Glutamatergic neuron (in vitro differentiated cells): ENCODE results near the gene MMP24OS. TPM values are rescaled to one million over a fixed set of nuclear protein-coding genes. Genes with fewer than 3 reads are reported as not detected.

Source experiments
- DNase-seq: peaks from one replicate; pipeline ENCODE4 v3.0.0; 2022
- H3K27ac Mint-ChIP-seq: one replicate; pipeline ENCODE4 v1.8.0; 2020; ENCODE audit warnings: mild to moderate bottlenecking, mixed read lengths, inconsistent platforms; ENCODE audit not compliant: unreplicated experiment
- H3K27me3 Mint-ChIP-seq: one replicate; pipeline ENCODE4 v1.8.0; 2020; ENCODE audit warnings: mild to moderate bottlenecking, moderate library complexity, mixed read lengths, inconsistent platforms; ENCODE audit not compliant: unreplicated experiment
- H3K36me3 Mint-ChIP-seq: one replicate; pipeline ENCODE4 v1.8.0; 2020; ENCODE audit warnings: mild to moderate bottlenecking, mixed read lengths, inconsistent platforms; ENCODE audit not compliant: unreplicated experiment
- H3K4me1 Mint-ChIP-seq: one replicate; pipeline ENCODE4 v1.8.0; 2020; ENCODE audit warnings: mild to moderate bottlenecking, low read depth, mixed read lengths, inconsistent platforms; ENCODE audit not compliant: unreplicated experiment
- H3K4me3 Mint-ChIP-seq: one replicate; pipeline ENCODE4 v1.8.0; 2020; ENCODE audit warnings: mild to moderate bottlenecking, mixed read lengths, inconsistent platforms; ENCODE audit not compliant: unreplicated experiment
- H3K9me3 Mint-ChIP-seq: one replicate; pipeline ENCODE4 v1.8.0; 2020; ENCODE audit warnings: mild to moderate bottlenecking, moderate library complexity, mixed read lengths, inconsistent platforms; ENCODE audit not compliant: unreplicated experiment
- CTCF ChIP-seq: fragments of 200-600 bp; sonication (generic); IDR thresholded peaks from one replicate; pipeline ENCODE4 v1.5.0; 2021; ENCODE audit not compliant: partially characterized antibody, unreplicated experiment
- total RNA-seq: library from RNA; stranded (reverse); fragmentation: NEBNext Ultra II Directional; extraction: Animal tissue kit (Norgen Biotek cat#: 25700); gene quantifications from one replicate; pipeline ENCODE4 v1.2.1, GENCODE V29; 2021; ENCODE audit not compliant: unreplicated experiment

The MMP24OS gene
- total RNA-seq, 1 donor from 2014 or later = 99.0 TPM

- H3K4me1 Mint-ChIP-seq = no peaks in the 10 kb centered on the region
- no peak for TF ChIP-seq CTCF
- H3K4me3 Mint-ChIP-seq = no peak overlapping the region
- H3K36me3 Mint-ChIP-seq = no peaks in the 10 kb centered on the region
- no peaks in the 10 kb centered on the region for H3K9me3 Mint-ChIP-seq
- DNase-seq = no peak
- H3K27ac Mint-ChIP-seq = no peak overlapping the region
- H3K27me3 Mint-ChIP-seq = no peaks in the 10 kb centered on the region
Measured at GRCh38 chr20:35251613-35251940, 26.3 kb downstream of the MMP24OS start.

GRCh38 chr20:35248641-35249475 is 29.1 kb downstream of the MMP24OS start:
- Mint-ChIP-seq H3K27ac (no peak overlapping the region), H3K4me1 (no peaks in the 10 kb centered on the region), H3K27me3 (no peaks in the 10 kb centered on the region), H3K36me3 (no peaks in the 10 kb centered on the region), H3K9me3 (no peaks in the 10 kb centered on the region), H3K4me3 (no peak overlapping the region)
- no peak for DNase-seq
- TF ChIP-seq CTCF = no peak

DNA sequence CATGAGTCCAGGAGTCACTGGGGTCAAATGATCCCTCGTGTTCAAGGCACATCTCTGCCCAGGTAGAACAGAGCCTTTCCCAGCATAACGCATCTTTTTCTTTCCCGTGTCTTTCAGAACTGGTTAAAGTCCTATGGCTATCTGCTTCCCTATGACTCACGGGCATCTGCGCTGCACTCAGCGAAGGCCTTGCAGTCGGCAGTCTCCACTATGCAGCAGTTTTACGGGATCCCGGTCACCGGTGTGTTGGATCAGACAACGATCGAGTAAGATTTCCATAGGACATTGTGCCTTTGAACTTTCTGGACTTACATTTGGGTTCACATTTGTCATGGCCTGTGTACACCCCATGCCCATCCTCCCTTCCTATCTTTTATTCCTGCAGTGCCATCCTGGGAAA is 31.2 kb downstream of the MMP24OS start:
- Mint-ChIP-seq H3K4me3 (no peak overlapping the region), H3K36me3 (no peaks in the 10 kb centered on the region), H3K4me1 (no peaks in the 10 kb centered on the region), H3K27ac (no peak overlapping the region), H3K9me3 (no peaks in the 10 kb centered on the region), H3K27me3 (no peaks in the 10 kb centered on the region)
- DNase-seq = no peak
- TF ChIP-seq CTCF = no peak

DNA sequence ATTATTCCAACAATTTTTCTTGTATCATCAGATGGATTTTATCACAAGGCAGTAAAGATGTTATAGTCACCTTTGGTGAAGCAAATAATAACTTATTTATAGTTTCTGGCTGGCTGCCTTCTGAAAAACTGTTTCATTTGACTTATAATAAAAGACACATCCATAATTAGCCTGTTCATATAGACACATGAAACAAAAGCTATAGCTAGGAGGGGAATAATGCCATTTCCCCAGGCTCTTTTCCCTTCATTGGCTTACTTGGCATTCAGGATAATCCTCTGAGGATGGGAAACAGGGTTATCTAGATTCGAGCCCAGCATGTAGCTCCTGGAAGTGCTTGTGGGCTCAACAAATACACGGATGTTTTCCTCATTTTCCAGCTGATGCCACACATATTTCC is 33.9 kb downstream of the MMP24OS start:
- no peaks in the 10 kb centered on the region for H3K27me3 Mint-ChIP-seq
- no peaks in the 10 kb centered on the region for H3K36me3 Mint-ChIP-seq
- no peak overlapping the region for H3K27ac Mint-ChIP-seq
- TF ChIP-seq CTCF = no peak
- H3K4me3 Mint-ChIP-seq = no peak overlapping the region
- H3K9me3 Mint-ChIP-seq = peaks cover 2% of the 10 kb centered on the region
- H3K4me1 Mint-ChIP-seq = peaks cover 1% of the 10 kb centered on the region
- no peak for DNase-seq

DNA sequence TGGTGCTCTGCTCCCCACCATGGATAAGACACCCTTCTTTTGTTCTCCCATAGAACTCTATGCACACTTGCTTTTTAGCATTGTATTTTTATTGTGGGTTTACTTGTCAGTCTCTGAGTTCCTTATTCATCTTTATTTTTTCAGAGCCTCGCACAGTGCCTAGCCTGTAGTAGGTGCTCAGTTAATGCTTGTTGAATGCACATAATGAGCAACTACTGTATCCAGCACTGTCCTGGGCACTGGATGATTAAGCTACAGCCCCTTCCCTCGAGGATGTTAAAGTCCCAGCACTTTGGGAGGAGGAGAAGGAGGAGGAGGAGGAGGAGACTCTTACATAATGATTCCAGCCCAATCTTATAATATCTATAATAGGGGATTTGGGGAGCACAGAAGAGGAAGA is 34.6 kb downstream of the MMP24OS start:
- no peaks in the 10 kb centered on the region for H3K36me3 Mint-ChIP-seq
- H3K27me3 Mint-ChIP-seq = no peaks in the 10 kb centered on the region
- TF ChIP-seq CTCF = no peak
- no peak for DNase-seq
- peaks cover 1% of the 10 kb centered on the region for H3K4me1 Mint-ChIP-seq
- no peak overlapping the region for H3K27ac Mint-ChIP-seq
- H3K4me3 Mint-ChIP-seq = no peak overlapping the region
- peaks cover 2% of the 10 kb centered on the region for H3K9me3 Mint-ChIP-seq
